Fibroblast of lung (primary cell): Measurements from ENCODE around the gene MRPL33. TPM values are rescaled to one million over a fixed set of nuclear protein-coding genes. Genes with fewer than 3 reads are reported as not detected.
"Not testable (repeated sequence)": the region's sequence is repeated elsewhere in the genome, so short reads cannot be mapped to it uniquely, and the experiment has no call there.

Source experiments
- DNase-seq, 2 donors: peaks; one replicate each; pipeline versions ENCODE4 v3.0.0 to v3.0.0-alpha.2; 2010; ENCODE audit warnings: low read depth in 2 of 2
- H2AFZ ChIP-seq: 2 replicates; pipeline ENCODE4 v1.5.1; 2012; ENCODE audit warnings: low read length, control low read depth, inconsistent platforms
- H3K27ac ChIP-seq: 2 replicates; pipeline ENCODE4 v1.5.1; 2011; ENCODE audit warnings: low read length, control low read depth; ENCODE audit not compliant: insufficient read depth
- H3K27me3 ChIP-seq: 2 replicates; pipeline ENCODE4 v1.5.1; 2011; ENCODE audit warnings: mild to moderate bottlenecking, low read length; ENCODE audit not compliant: control insufficient read depth, insufficient read depth
- H3K36me3 ChIP-seq: 2 replicates; pipeline ENCODE4 v1.5.1; 2011; ENCODE audit warnings: low read length; ENCODE audit not compliant: control insufficient read depth, insufficient read depth
- H3K4me1 ChIP-seq: 2 replicates; pipeline ENCODE4 v1.5.1; 2011; ENCODE audit warnings: low read length; ENCODE audit not compliant: control insufficient read depth, insufficient read depth; ENCODE audit errors: extremely low read depth
- H3K4me2 ChIP-seq: 2 replicates; pipeline ENCODE4 v1.5.1; 2011; ENCODE audit warnings: low read length, control low read depth; ENCODE audit not compliant: insufficient read depth; ENCODE audit errors: extremely low read depth
- H3K4me3 ChIP-seq, 4 experiments: fragments of 200-600 bp in 1 of 4; sonication (generic) in 1 of 4; replicated peaks in 1 of 4; 2 replicates each; pipeline ENCODE4 v1.5.1; 2011 to 2016; ENCODE audit warnings: low read length in 4 of 4, low read depth in 3 of 4, mild to moderate bottlenecking in 3 of 4, control low read depth in 2 of 4, inconsistent platforms in 1 of 4, mixed read lengths in 1 of 4; ENCODE audit not compliant: insufficient read depth in 1 of 4; ENCODE audit errors: control extremely low read depth in 1 of 4
- H3K79me2 ChIP-seq: 2 replicates; pipeline ENCODE4 v1.5.1; 2012; ENCODE audit warnings: mild to moderate bottlenecking, low read length, inconsistent platforms; ENCODE audit not compliant: control insufficient read depth, insufficient read depth
- H3K9ac ChIP-seq: 2 replicates; pipeline ENCODE4 v1.5.1; 2011; ENCODE audit warnings: mild to moderate bottlenecking, low read length, control low read depth; ENCODE audit not compliant: insufficient read depth
- H3K9me3 ChIP-seq: 2 replicates; pipeline ENCODE4 v1.5.1; 2012; ENCODE audit warnings: low read depth, low read length; ENCODE audit not compliant: control insufficient read depth, insufficient read depth
- H4K20me1 ChIP-seq: 2 replicates; pipeline ENCODE4 v1.5.1; 2011; ENCODE audit warnings: low read length; ENCODE audit not compliant: control insufficient read depth, insufficient read depth; ENCODE audit errors: extremely low read depth
- EZH2 ChIP-seq: IDR thresholded peaks from 2 replicates; pipeline ENCODE4 v1.5.1; 2012; ENCODE audit warnings: low read length, control low read depth, mild to moderate bottlenecking; ENCODE audit errors: missing control alignments
- polyA plus RNA-seq, 2 donors: library from polyadenylated mRNA; depleted of rRNA in 1 of 2; stranded (reverse) in 1 of 2; unstranded in 1 of 2; fragments of >200 nt; gene quantifications; 2 replicates each; pipeline ENCODE4 v1.2.1, GENCODE V29; 2011 to 2012; ENCODE audit warnings: missing spikeins in 1 of 2
- total RNA-seq: library from RNA; depleted of rRNA; stranded (reverse); fragments of >200 nt; gene quantifications from 2 replicates; pipeline ENCODE4 v1.2.1, GENCODE V29; 2014
- TF ChIP-seq, protein P1 (sequence below), 2 donors: IDR thresholded peaks in 1 of 2; conservative IDR thresholded peaks in 1 of 2; 1 replicate in 1 of 2; 2 replicates in 1 of 2; pipeline ENCODE4 v1.5.1; 2011 to 2012; ENCODE audit warnings: low read length in 2 of 2, control low read depth in 1 of 2, inconsistent platforms in 1 of 2, low read depth in 1 of 2, mild to moderate bottlenecking in 1 of 2

Gene MRPL33
- total and polyA plus RNA-seq, 2 donors (not counting 1 experiment from before 2014, with no cell fraction given): 85.9 to 178 TPM

DNA sequence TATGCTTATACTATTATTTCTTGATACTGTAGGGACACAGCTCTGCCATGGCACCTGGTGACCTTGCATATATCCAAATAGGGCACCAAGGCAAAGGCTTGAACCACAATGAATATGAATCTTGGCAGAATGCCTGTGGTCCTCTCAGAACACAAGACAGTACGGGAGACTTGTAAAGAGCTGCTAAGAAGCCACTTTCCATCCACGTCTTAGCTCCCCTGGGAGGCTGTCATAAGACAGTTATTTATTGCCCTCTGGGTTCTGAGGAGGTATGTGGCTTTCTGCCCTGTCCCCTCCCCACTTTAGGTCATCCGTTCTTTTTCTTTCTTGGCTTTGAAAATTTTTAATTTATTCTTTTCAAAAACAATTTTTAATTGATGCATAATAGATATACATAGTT, 29.8 kb upstream of the MRPL33 start:
- H3K9ac ChIP-seq: no peak overlapping the region
- no peaks in the 10 kb centered on the region for H3K36me3 ChIP-seq
- DNase-seq: no peak
- no peaks in the 10 kb centered on the region for H3K79me2 ChIP-seq
- no peak overlapping the region for H2AFZ ChIP-seq
- H3K27ac ChIP-seq: no peak overlapping the region
- H4K20me1 ChIP-seq: no peaks in the 10 kb centered on the region
- no peaks in the 10 kb centered on the region for H3K9me3 ChIP-seq
- H3K4me2 ChIP-seq: no peak overlapping the region
- H3K27me3 ChIP-seq: no peaks in the 10 kb centered on the region
- TF ChIP-seq, protein P1, sequence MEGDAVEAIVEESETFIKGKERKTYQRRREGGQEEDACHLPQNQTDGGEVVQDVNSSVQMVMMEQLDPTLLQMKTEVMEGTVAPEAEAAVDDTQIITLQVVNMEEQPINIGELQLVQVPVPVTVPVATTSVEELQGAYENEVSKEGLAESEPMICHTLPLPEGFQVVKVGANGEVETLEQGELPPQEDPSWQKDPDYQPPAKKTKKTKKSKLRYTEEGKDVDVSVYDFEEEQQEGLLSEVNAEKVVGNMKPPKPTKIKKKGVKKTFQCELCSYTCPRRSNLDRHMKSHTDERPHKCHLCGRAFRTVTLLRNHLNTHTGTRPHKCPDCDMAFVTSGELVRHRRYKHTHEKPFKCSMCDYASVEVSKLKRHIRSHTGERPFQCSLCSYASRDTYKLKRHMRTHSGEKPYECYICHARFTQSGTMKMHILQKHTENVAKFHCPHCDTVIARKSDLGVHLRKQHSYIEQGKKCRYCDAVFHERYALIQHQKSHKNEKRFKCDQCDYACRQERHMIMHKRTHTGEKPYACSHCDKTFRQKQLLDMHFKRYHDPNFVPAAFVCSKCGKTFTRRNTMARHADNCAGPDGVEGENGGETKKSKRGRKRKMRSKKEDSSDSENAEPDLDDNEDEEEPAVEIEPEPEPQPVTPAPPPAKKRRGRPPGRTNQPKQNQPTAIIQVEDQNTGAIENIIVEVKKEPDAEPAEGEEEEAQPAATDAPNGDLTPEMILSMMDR (conservative IDR thresholded peaks at IDR 0.05 in 1 of 2, IDR thresholded peaks at IDR 0.05 in 1 of 2; ENCODE audit: low read depth in 1 of 2, low read length in 2 of 2): no peak
- TF ChIP-seq EZH2: no peak
- no peak overlapping the region for H3K4me3 ChIP-seq
- no peaks in the 10 kb centered on the region for H3K4me1 ChIP-seq

DNA sequence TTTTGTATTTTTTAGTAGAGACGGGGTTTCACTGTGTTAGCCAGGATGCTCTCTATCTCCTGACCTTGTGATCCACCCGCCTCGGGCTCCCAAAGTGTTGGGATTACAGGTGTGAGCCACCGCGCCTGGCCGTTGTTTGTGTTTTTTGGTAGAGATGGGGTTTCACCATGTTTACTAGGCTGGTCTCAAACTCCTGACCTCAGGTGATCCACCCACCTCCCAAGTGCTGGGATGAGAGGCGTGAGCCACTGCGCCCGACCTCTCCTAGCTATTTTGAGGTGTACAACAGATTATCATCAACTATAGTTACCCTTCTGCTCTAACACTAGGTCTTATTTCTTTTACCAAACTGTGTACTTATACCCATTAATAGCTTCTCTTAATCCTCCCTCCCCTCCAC, 28.9 kb upstream of the MRPL33 start:
- no peaks in the 10 kb centered on the region for H3K27me3 ChIP-seq

DNA sequence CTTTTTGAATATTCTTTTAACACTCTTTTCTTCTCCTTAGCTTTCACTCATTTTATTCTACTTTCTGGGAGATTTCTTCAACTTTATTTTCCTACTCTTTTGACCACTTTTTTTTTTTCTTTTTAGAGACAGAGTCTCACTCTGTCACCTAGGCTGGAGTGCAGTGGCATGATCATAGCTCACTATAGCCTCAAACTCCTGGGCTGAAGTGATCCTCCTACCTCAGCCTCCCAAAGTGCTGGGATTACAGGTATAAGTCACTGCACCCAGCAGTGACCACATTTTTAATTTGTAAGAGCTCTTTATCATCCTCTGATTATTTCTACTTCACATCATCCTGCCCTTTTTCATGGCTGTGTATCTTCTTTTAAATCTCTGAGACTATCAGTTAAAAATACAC, 26.0 kb upstream of the MRPL33 start:
- DNase-seq, H3K36me3 ChIP-seq, H3K4me3 ChIP-seq, H2AFZ ChIP-seq, H4K20me1 ChIP-seq, H3K27me3 ChIP-seq, H3K9ac ChIP-seq, H3K79me2 ChIP-seq, H3K4me1 ChIP-seq, H3K4me2 ChIP-seq, H3K27ac ChIP-seq, H3K9me3 ChIP-seq: not testable (repeated sequence)

More for the DNA sequence above, 28.9 kb upstream of the MRPL33 start:
- Histone ChIP-seq H3K4me1 (no peaks in the 10 kb centered on the region), H3K4me3 (no peak overlapping the region), H3K36me3 (no peaks in the 10 kb centered on the region), H4K20me1 (no peaks in the 10 kb centered on the region), H2AFZ (no peak overlapping the region), H3K79me2 (no peaks in the 10 kb centered on the region), H3K9ac (no peak overlapping the region), H3K27ac (no peak overlapping the region), H3K9me3 (no peaks in the 10 kb centered on the region), H3K4me2 (no peak overlapping the region)
- no peak for DNase-seq
- TF ChIP-seq EZH2: no peak
- TF ChIP-seq, protein P1 (conservative IDR thresholded peaks at IDR 0.05 in 1 of 2, IDR thresholded peaks at IDR 0.05 in 1 of 2; ENCODE audit: low read depth in 1 of 2, low read length in 2 of 2): no peak
